Measurements from ENCODE around the gene MCRS1.

DNA sequence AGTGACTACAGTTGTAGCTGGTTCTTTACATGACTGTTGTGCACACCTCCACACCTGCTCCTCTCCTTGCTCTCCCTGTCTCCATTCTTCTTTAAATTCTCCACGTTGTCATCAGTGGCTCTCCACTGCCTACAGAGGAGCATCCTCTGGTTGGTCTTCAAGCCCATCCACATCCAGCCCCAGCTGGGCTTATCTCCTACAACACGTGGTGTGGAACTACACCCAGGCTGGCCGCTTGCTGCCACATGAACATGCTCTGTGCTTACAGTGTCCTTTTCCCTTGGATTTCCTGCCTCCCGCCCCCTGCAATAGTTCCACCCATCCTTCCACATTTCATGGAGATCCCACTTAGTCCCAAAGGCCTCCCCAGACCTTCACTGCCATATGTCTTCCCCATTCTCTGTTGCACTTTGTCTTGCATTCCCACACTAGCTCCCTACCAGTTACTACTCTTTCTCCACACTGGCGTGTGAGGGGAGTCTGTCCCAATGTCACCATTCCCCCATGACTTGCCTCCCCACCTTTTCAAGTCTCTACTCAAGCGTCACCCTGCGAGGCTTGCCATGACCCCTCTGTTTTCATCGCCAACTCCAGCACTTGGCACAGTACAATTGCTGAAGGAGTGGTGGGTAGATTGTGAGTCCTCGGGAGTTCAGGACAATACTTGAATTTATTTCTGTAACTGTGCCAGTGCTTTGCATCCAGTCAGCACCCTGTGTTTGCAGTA is 9.8 kb upstream of the MCRS1 start:
- TF ChIP-seq POLR2A (IDR thresholded peaks at IDR 0.05): no peak
- TF ChIP-seq, protein P1, sequence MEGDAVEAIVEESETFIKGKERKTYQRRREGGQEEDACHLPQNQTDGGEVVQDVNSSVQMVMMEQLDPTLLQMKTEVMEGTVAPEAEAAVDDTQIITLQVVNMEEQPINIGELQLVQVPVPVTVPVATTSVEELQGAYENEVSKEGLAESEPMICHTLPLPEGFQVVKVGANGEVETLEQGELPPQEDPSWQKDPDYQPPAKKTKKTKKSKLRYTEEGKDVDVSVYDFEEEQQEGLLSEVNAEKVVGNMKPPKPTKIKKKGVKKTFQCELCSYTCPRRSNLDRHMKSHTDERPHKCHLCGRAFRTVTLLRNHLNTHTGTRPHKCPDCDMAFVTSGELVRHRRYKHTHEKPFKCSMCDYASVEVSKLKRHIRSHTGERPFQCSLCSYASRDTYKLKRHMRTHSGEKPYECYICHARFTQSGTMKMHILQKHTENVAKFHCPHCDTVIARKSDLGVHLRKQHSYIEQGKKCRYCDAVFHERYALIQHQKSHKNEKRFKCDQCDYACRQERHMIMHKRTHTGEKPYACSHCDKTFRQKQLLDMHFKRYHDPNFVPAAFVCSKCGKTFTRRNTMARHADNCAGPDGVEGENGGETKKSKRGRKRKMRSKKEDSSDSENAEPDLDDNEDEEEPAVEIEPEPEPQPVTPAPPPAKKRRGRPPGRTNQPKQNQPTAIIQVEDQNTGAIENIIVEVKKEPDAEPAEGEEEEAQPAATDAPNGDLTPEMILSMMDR (IDR thresholded peaks at IDR 0.05 in 4 of 5, conservative IDR thresholded peaks at IDR 0.05 in 1 of 5): no peak
